RWPE1 (cell line): ENCODE data around the gene GLIPR1.
"Not testable (repeated sequence)": the region's sequence is repeated elsewhere in the genome, so short reads cannot be mapped to it uniquely, and the experiment has no call there.

Experiments
- CTCF ChIA-PET: fragments of 350-600 bp; sonication (Branson Sonifier 250); formaldehyde crosslinking; extraction: SDS; loops from one replicate; lab custom pipeline; 2021; lab: Yijun Ruan, JAX
- POLR2A ChIA-PET: fragments of 400-600 bp; formaldehyde crosslinking; extraction: SDS; loops from one replicate; lab custom pipeline; 2020; ENCODE audit warnings: antibody characterized with exemption; ENCODE audit not compliant: low non-redundant PET; lab: Yijun Ruan, JAX
- DNase-seq: peaks from one replicate; pipeline ENCODE4 v3.0.0; 2012; ENCODE audit warnings: low spot score
- H3K27ac ChIP-seq: fragments of 450-650 bp; 2 replicates; pipeline ENCODE4 v1.5.1; 2017
- TF ChIP-seq, protein P1 (sequence below): fragments of 450-650 bp; conservative IDR thresholded peaks from 2 replicates; pipeline ENCODE4 v1.5.1; 2017; ENCODE audit warnings: low read depth, mild to moderate bottlenecking

Gene GLIPR1

DNA sequence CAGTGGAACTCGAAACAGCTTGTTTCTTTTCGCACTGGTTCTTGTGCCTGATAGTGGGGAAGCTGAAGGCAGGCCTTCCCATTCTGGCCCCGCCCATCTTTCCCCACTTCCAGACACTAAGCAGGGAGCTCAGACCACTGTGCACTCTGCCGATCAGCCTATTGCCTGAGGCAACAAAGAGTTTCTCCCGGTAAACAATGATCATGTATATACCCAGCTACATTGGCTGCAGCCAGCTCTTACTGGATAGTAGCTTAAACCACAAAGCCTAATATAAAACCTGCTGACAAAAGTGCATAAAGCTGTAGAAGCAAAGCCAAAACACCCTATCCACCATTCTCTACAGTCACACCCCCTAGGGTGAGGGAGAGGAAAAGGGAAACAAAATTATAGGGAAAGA lies 24.7 kb upstream of the GLIPR1 start:
- CTCF ChIA-PET, result no interaction called here

DNA sequence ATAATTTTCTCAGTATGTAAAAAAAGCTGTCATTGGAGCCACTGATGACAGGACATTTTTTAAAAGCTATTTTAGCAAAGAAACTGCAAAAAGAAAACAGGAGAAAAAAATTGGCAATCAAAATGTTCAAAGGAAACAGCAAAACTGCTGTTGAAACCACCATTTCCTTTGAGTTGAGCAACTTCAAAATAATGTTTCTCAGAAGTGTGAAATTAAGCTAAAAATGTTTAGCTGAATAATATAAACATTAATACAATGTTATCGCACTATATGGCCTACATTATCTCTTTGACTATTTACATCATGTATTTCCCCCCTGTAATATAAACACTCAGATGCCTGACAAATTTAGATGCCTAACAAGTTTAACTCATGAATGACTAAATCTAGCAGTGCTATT lies 23.4 kb upstream of the GLIPR1 start:
- DNase-seq, result no peak
- ChIA-PET CTCF (interaction anchor here (0.6 to 1.2 kb wide), 2 partner anchors 11 to 68 kb away, joined by 3 read pairs; no protein-coding TSS in a partner anchor), POLR2A (no interaction called here)
- H3K27ac ChIP-seq, result no peak overlapping the region
- TF ChIP-seq, protein P1, sequence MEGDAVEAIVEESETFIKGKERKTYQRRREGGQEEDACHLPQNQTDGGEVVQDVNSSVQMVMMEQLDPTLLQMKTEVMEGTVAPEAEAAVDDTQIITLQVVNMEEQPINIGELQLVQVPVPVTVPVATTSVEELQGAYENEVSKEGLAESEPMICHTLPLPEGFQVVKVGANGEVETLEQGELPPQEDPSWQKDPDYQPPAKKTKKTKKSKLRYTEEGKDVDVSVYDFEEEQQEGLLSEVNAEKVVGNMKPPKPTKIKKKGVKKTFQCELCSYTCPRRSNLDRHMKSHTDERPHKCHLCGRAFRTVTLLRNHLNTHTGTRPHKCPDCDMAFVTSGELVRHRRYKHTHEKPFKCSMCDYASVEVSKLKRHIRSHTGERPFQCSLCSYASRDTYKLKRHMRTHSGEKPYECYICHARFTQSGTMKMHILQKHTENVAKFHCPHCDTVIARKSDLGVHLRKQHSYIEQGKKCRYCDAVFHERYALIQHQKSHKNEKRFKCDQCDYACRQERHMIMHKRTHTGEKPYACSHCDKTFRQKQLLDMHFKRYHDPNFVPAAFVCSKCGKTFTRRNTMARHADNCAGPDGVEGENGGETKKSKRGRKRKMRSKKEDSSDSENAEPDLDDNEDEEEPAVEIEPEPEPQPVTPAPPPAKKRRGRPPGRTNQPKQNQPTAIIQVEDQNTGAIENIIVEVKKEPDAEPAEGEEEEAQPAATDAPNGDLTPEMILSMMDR, result no peak

More for the DNA sequence above, 24.7 kb upstream of the GLIPR1 start:
- POLR2A ChIA-PET, result interaction anchor here (0.6 kb wide), 1 partner anchor 55 kb away, joined by 3 read pairs; no protein-coding TSS in a partner anchor
- TF ChIP-seq, protein P1, result no peak
- no peak for DNase-seq
- no peak overlapping the region for H3K27ac ChIP-seq

DNA sequence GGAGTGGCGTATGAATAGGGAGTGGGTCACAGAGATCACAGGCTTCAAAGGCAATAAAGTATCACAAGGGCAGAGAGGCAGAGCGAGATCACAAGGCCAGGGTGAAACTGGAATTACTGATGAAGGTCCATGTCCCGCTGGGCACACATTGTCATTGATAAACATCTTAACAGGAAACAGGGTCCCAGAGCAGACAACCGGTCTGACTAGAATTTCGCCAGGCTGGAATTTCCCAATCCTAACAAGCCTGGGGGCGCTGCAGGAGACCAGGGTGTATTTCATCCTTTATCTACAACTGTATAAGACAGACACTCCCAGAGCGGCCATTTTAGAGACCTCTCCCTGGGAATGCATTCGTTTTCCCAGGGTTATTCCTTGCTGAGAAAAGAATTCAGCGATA lies 22.7 kb upstream of the GLIPR1 start:
- H3K27ac ChIP-seq, DNase-seq, POLR2A ChIA-PET: not testable (repeated sequence)
- CTCF ChIA-PET, result interaction anchor here (1.2 kb wide), 1 partner anchor 11 kb away, joined by 3 read pairs; no protein-coding TSS in a partner anchor

DNA sequence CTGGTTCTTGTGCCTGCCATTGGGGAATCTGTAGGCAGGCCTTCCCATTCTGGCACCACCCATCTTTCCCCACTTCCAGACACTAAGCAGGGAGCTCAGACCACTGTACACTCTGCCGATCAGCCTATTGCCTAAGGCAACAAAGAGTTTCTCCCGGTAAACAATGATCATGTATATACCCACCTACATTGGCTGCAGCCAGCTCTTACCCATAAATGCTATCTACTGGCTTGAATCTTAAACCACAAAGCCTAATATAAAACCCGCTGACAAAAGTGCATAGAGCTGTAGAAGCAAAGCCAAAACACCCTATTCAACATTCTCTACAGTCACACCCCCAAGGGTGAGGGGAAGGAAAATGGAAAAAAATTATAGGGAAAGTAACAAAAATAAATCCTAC lies 20.8 kb upstream of the GLIPR1 start:
- no peak for DNase-seq
- TF ChIP-seq, protein P1, result no peak
- ChIA-PET POLR2A (no interaction called here), CTCF (interaction anchor here (0.6 to 0.9 kb wide), 2 partner anchors 12 to 610 kb away, joined by 3 read pairs; no protein-coding TSS in a partner anchor)
- no peak overlapping the region for H3K27ac ChIP-seq

DNA sequence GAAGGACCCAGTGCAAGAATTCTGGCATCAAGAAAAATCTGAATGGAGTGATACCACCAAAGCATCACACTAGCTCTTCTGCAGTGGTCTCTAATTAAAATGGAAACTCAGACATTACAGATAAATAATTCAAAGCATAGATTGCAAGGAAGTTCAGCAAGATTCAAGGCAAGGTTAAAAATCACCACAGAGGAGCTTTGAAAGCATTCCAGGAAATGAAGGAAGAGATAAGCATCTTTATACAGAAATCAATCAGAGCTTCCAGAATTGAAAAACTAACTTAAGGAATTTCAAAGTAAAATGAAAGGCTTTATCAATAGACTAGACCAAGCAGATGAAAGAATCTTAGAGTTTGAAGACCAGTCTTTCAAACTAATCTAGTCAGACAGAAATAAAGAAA lies 20.4 kb upstream of the GLIPR1 start:
- no peak overlapping the region for H3K27ac ChIP-seq
- ChIA-PET POLR2A (no interaction called here), CTCF (interaction anchor here (0.9 to 1.2 kb wide), 2 partner anchors 12 to 20 kb away, joined by 3 to 4 read pairs; partner anchors contain the start of gene GLIPR1)
- TF ChIP-seq, protein P1, result no peak
- DNase-seq, result no peak

DNA sequence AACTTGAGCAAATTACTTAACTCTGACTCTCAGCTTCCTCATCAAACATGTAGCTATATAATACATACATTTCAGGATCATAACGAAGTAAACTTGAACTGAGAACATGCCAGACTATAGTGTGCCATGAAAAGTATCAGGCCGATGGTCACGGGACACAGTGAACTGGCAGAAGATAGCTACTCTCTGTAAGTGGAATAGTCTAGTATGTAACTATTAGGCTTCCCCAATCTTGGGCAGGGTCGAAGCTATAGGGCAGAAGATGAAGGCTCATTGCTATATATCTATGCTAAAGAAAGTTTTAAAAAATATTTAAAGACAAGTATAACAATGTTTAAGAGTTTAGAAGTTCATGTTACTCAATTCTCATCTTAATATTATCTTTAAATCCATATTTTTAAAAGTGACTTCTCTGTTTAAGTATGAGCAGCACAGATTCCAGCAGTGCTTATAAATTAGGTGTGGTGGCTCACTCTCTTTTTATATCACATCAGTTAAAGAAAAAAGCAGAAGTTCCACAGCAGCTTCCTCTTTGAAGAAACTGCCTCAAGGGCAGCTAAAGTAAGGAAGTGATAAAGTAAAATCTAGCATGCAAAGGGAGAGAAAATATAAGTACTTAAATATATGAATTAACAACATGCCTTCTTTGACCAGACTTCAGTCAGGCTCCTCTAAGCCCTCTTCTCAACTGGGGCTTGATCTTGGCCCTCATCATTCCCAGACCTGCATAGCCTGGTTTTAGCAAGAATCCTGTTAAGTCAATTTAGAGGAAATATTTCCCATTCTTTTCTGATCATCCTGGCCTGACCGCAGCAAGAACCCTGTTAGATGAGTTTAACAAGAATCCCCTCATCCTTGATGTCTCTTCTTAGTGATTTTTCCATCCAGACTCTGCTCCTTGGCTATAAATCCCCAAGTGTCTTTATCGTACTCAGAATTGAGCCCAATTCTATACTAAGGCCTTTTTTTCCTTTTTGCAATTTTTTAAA lies 8.4 kb upstream of the GLIPR1 start:
- H3K27ac ChIP-seq, result no peak overlapping the region
- TF ChIP-seq, protein P1, result no peak
- POLR2A ChIA-PET, result no interaction called here
- no peak for DNase-seq
- CTCF ChIA-PET, result interaction anchor here (0.6 kb wide), 1 partner anchor 12 kb away, joined by 3 read pairs; no protein-coding TSS in a partner anchor
